HK-2 (cell line): Measurements from ENCODE around the gene ANKRD36B.
"Not testable (repeated sequence)": the region's sequence is repeated elsewhere in the genome, so short reads cannot be mapped to it uniquely, and the experiment has no call there.

Experiments used
- DNase-seq: peaks from one replicate; pipeline ENCODE4 v3.0.0-alpha.2; 2018; ENCODE audit not compliant: unreplicated experiment

Gene ANKRD36B

DNA sequence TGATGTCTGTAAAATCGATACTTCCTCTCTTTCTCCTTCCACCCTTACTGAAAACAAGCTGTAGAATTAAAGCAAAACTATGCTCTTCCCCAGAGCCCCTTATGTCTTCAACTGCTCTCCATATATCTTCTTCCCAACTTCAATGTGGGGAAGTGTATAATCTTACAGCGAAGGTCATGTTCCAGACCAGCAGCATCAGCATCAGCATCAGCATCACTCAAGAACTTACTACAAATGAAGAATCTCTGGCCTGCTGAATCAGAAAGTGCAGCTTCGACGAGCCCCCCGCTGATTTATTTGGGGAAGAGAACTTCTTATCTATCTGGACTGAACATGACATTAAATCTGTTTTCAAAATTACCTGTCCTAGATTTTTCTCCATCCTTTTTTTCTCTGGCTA lies 40.6 kb downstream of the ANKRD36B start:
- not testable (repeated sequence) for DNase-seq

DNA sequence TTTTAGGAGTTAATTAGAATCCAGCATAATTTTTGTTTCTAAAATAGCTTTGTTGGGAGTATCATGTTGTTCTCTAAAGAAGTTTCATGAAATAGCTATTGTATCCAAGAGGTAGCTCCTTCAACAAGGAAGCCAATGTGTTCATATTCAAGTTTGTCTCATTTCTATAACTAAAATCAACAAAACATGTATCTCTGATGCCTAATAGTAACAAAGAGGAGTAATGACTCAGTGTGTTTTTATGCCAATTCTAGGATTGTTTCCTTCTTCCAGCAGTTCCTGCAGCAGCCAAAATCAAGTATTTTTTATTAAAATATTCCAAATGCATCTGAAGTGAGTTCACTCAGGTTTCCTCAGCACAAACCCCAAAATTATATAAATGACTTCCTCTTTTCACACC lies 41.1 kb downstream of the ANKRD36B start:
- DNase-seq: not testable (repeated sequence)

DNA sequence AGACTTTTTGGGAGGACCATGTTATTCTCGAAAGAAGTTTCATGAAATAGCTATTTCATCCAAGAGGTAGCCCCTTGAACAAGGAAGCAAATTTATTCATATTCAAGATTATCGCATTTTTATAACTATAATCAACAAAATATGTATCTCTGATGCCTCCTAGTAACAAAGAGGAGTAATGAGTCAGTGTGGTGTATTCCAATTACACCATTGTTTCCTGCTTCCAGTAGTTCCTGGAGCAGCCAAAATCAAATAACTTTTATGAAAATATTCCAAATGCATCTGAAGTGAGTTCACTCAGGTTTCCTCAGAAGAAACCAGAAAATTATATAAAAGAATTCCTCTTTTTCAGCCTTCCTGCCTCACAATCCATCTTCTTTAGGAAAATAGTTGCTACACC lies 43.0 kb downstream of the ANKRD36B start:
- no peak for DNase-seq

DNA sequence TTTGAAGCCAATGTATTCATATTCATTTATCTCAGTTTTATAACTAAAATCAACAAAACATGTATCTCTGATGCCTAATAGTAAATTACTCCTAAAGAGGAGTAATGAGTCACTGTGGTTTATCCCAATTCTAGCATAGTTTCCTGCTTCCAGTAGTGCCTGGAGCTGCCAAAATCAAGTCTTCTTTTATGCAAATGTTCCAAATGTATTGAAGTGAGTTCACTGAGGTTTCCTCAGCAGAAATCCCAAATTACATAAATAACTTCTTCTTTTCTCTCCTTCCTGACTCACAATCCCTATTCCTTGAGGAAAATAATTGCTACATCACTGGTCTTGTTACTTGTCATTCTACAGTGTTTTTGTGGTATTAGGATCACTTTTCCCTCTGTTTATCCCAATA lies 44.8 kb downstream of the ANKRD36B start:
- not testable (repeated sequence) for DNase-seq

DNA sequence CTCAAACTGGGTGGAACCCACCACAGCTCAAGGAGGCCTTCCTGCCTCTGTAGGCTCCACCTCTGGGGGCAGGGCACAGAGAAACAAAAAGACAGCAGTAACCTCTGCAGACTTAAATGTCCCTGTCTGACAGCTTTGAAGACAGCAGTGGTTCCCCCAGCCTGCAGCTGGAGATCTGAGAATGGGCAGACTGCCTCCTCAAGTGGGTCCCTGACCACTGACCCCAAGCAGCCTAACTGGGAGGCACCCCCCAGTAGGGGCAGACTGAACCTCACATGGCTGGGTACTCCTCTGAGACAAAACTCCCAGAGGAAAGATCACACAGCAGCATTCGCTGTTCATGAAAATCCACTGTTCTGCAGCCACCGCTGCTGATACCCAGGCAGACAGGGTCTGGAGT lies 63.8 kb downstream of the ANKRD36B start:
- DNase-seq: not testable (repeated sequence)

DNA sequence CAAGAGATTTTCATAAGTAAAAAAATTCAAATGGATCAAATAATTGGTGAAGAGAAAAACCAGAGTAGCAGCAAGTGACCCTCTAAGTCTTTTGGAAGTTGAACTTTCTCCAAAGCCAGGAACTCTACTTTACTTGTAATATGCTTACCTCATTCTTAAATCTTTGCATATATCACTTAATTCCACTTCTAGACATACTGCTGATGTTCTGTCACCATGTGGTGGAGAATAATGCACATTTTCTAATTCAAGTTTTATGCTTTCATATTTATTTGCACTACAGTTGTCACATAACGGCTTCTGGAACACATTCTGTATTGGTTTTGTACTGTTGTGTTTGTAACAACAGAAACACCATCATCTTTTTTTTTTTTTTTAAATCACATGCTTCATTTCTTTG lies 65.9 kb downstream of the ANKRD36B start:
- DNase-seq: not testable (repeated sequence)

DNA sequence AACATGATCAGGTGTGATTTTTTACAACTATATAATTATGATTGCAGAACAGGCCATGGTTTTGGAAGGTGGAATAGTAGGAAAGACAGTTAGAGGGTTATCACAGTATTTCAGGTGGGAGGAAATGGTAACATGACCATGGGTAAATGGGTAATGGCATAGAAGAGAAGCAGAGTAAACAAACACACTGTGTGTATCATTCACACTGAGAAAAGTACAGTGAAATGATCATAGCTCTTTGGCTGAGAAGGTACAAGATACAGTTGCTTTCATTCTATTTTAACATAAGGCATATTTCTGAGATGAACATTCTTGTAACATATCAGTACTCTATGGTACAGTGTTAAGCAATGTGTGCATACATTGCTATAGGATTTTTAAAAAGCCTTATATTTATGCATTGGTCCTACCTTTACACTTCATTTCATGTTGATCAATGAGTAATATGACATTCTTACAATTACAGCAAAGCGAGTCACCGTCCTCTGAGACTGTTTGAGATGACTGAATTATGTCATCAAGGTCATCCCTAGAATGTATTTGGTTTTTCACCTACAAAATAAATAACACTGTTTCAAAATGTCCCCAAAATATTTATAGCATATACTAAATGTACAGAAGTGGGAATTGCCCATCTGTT lies 66.6 kb downstream of the ANKRD36B start:
- DNase-seq: not testable (repeated sequence)

DNA sequence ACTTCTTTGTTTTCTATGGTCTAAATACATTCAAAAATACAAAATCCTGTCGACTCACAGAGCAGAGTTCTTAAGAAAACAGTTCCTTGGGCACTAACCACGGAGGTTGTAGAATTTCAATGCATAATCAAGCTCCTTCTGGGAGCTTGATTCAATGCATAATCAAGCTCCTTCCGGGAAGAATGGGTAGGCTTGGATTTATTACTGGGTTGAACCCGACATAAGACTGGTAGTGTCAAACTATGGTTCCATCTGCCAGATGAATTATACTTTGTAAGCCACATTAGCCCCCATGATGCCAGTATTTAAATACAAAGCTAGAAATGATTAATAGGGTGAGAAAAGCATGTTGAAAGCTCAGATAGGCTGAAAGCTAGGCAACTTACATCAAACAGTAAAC lies 94.0 kb downstream of the ANKRD36B start:
- DNase-seq: not testable (repeated sequence)

DNA sequence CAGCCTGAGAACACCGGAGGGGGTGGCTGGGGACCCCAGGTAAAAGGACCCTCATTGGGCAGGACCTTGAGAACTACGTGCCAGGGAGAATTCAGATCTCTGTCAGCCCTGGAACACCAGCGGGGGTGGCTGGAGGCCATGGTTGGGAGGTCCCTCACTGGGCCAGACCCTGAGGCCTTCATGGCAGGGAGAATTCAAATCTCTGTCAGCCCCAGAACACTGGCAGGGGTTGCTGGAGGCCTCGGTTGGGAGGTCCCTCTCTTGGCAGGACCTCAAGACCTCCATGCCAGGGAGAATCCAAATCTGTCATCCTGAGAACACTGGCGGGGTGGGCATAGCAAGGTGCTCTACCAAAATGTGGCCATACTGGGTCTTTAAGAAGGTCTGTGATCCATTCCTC lies 99.5 kb downstream of the ANKRD36B start:
- DNase-seq: not testable (repeated sequence)
